Trophoblast cell (in vitro differentiated cells and primary cell): ENCODE data around the gene GARNL3. TPM values are rescaled to one million over a fixed set of nuclear protein-coding genes. Genes with fewer than 3 reads are reported as not detected.

Experiments
- DNase-seq, 2 donors: peaks; one replicate each; pipeline ENCODE4 v3.0.0-alpha.2; 2016
- H2AFZ ChIP-seq: 2 replicates; pipeline ENCODE4 v1.6.1; 2013; ENCODE audit warnings: low read length, moderate library complexity, mild to moderate bottlenecking; ENCODE audit not compliant: insufficient read depth, poor library complexity
- H2AK5ac ChIP-seq: 2 replicates; pipeline ENCODE4 v1.6.1; 2013; ENCODE audit warnings: mild to moderate bottlenecking, low read length
- H2BK120ac ChIP-seq: 2 replicates; pipeline ENCODE4 v1.6.1; 2013; ENCODE audit warnings: low read length, mild to moderate bottlenecking, moderate library complexity; ENCODE audit not compliant: insufficient read depth, poor library complexity
- H2BK12ac ChIP-seq: 2 replicates; pipeline ENCODE4 v1.6.1; 2013; ENCODE audit warnings: mild to moderate bottlenecking, low read length, moderate library complexity
- H2BK5ac ChIP-seq: 2 replicates; pipeline ENCODE4 v1.6.1; 2013; ENCODE audit warnings: low read length, low read depth, moderate library complexity, mild to moderate bottlenecking; ENCODE audit not compliant: poor library complexity
- H3K14ac ChIP-seq: 2 replicates; pipeline ENCODE4 v1.6.1; 2013; ENCODE audit warnings: mild to moderate bottlenecking, low read length
- H3K18ac ChIP-seq: 2 replicates; pipeline ENCODE4 v1.6.1; 2013; ENCODE audit warnings: mild to moderate bottlenecking, low read length
- H3K23ac ChIP-seq: 2 replicates; pipeline ENCODE4 v1.6.1; 2013; ENCODE audit warnings: low read length
- H3K27ac ChIP-seq: 2 replicates; pipeline ENCODE4 v1.5.1; 2013; ENCODE audit warnings: low read depth, mild to moderate bottlenecking, inconsistent platforms, low read length, moderate library complexity
- H3K27me3 ChIP-seq: 2 replicates; pipeline ENCODE4 v1.6.1; 2013; ENCODE audit warnings: inconsistent platforms, mild to moderate bottlenecking, low read length, moderate library complexity; ENCODE audit not compliant: insufficient read depth
- H3K36me3 ChIP-seq, 2 experiments: 1 replicate in 1 of 2; 2 replicates in 1 of 2; pipeline ENCODE4 v1.6.1; 2013; ENCODE audit warnings: low read length in 2 of 2, mild to moderate bottlenecking in 2 of 2, moderate library complexity in 1 of 2; ENCODE audit not compliant: insufficient read depth in 2 of 2, control insufficient read depth in 1 of 2
- H3K4ac ChIP-seq: 2 replicates; pipeline ENCODE4 v1.6.1; 2013; ENCODE audit warnings: low read depth, mild to moderate bottlenecking, low read length, moderate library complexity
- H3K4me1 ChIP-seq, 2 experiments: 1 replicate in 1 of 2; 2 replicates in 1 of 2; pipeline ENCODE4 v1.6.1; 2013; ENCODE audit warnings: low read length in 2 of 2, mild to moderate bottlenecking in 2 of 2, moderate library complexity in 1 of 2; ENCODE audit not compliant: insufficient read depth in 2 of 2, control insufficient read depth in 1 of 2
- H3K4me2 ChIP-seq: 2 replicates; pipeline ENCODE4 v1.6.1; 2013; ENCODE audit warnings: inconsistent platforms, mild to moderate bottlenecking, low read length, moderate library complexity
- H3K4me3 ChIP-seq: 2 replicates; pipeline ENCODE4 v1.5.1; 2013; ENCODE audit warnings: mild to moderate bottlenecking, low read depth, low read length, inconsistent platforms
- H3K79me1 ChIP-seq: one replicate; pipeline ENCODE4 v1.6.1; 2013; ENCODE audit warnings: low read length
- H3K79me2 ChIP-seq: 2 replicates; pipeline ENCODE4 v1.6.1; 2013; ENCODE audit warnings: low read length, mild to moderate bottlenecking; ENCODE audit not compliant: control insufficient read depth, insufficient read depth, poor library complexity
- H3K9ac ChIP-seq: 2 replicates; pipeline ENCODE4 v1.6.1; 2013; ENCODE audit warnings: mild to moderate bottlenecking, low read length
- H3K9me3 ChIP-seq: 2 replicates; pipeline ENCODE4 v1.6.1; 2013; ENCODE audit warnings: low read depth, mild to moderate bottlenecking, control low read depth, inconsistent platforms, low read length; ENCODE audit not compliant: insufficient read depth
- H4K12ac ChIP-seq: 2 replicates; pipeline ENCODE4 v1.6.1; 2013; ENCODE audit warnings: low read depth, mild to moderate bottlenecking, low read length, moderate library complexity
- H4K8ac ChIP-seq: 2 replicates; pipeline ENCODE4 v1.6.1; 2013; ENCODE audit warnings: low read depth, mild to moderate bottlenecking, low read length, moderate library complexity
- H4K91ac ChIP-seq: one replicate; pipeline ENCODE4 v1.6.1; 2013; ENCODE audit warnings: low read depth, mild to moderate bottlenecking, low read length, moderate library complexity
- whole genome bisulfite sequencing: extraction: QIAGEN DNeasy Blood & Tissue Kit; methylation state at CpG from one replicate; pipeline ENCODE4 v1.1.7; 2013; ENCODE audit warnings: missing lambda C conversion rate; ENCODE audit not compliant: insufficient read length, insufficient coverage; ENCODE audit errors: extremely low coverage; 5-methylcytosine and 5-hydroxymethylcytosine counted together
- polyA plus RNA-seq: library from polyadenylated mRNA; stranded (reverse); fragments of 200-250 nt; gene quantifications from 2 replicates; pipeline ENCODE4 v1.2.3, GENCODE V29; 2013

Gene GARNL3, protein sequence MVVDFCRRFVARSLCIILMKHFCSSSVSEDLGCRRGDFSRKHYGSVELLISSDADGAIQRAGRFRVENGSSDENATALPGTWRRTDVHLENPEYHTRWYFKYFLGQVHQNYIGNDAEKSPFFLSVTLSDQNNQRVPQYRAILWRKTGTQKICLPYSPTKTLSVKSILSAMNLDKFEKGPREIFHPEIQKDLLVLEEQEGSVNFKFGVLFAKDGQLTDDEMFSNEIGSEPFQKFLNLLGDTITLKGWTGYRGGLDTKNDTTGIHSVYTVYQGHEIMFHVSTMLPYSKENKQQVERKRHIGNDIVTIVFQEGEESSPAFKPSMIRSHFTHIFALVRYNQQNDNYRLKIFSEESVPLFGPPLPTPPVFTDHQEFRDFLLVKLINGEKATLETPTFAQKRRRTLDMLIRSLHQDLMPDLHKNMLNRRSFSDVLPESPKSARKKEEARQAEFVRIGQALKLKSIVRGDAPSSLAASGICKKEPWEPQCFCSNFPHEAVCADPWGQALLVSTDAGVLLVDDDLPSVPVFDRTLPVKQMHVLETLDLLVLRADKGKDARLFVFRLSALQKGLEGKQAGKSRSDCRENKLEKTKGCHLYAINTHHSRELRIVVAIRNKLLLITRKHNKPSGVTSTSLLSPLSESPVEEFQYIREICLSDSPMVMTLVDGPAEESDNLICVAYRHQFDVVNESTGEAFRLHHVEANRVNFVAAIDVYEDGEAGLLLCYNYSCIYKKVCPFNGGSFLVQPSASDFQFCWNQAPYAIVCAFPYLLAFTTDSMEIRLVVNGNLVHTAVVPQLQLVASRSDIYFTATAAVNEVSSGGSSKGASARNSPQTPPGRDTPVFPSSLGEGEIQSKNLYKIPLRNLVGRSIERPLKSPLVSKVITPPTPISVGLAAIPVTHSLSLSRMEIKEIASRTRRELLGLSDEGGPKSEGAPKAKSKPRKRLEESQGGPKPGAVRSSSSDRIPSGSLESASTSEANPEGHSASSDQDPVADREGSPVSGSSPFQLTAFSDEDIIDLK
- 2.8 and 3.1 TPM in 2 replicates for polyA plus RNA-seq

GRCh38 chr9:127264462-127265219 lies at the start of gene GARNL3:
Gene GARNL3, plus strand, starts transcription at chr9:127264774. Its CDS starts 104 bp downstream, at chr9:127264878.
- Histone ChIP-seq H3K23ac (no peak within 1 kb of the TSS), H4K91ac (no peak within 1 kb of the TSS), H4K12ac (no peak within 1 kb of the TSS), H2AFZ (no peak within 1 kb of the TSS), H3K9me3 (no peaks in the 10 kb centered on the region), H3K14ac (no peak within 1 kb of the TSS), H2BK12ac (no peak within 1 kb of the TSS), H3K79me2 (no peaks in the 10 kb centered on the region), H2BK120ac (no peak within 1 kb of the TSS), H2AK5ac (no peak within 1 kb of the TSS), H3K27me3 (no peaks in the 10 kb centered on the region), H3K4me1 (peaks cover 0 to 5% of the 10 kb centered on the region in 2 experiments), H3K27ac (no peak within 1 kb of the TSS), H3K36me3 (no peaks in the 10 kb centered on the region), H3K18ac (no peak within 1 kb of the TSS), H3K9ac (no peak within 1 kb of the TSS), H2BK5ac (no peak within 1 kb of the TSS), H3K4me3 (no peak within 1 kb of the TSS), H4K8ac (no peak within 1 kb of the TSS), H3K4me2 (no peak within 1 kb of the TSS), H3K4ac (no peak within 1 kb of the TSS), H3K79me1 (no peaks in the 10 kb centered on the region)
- DNase-seq: peak in 1 of 2 donors; percentile 2
- no CpG with 5 or more reads among the region's 8 CpGs for WGBS

DNA sequence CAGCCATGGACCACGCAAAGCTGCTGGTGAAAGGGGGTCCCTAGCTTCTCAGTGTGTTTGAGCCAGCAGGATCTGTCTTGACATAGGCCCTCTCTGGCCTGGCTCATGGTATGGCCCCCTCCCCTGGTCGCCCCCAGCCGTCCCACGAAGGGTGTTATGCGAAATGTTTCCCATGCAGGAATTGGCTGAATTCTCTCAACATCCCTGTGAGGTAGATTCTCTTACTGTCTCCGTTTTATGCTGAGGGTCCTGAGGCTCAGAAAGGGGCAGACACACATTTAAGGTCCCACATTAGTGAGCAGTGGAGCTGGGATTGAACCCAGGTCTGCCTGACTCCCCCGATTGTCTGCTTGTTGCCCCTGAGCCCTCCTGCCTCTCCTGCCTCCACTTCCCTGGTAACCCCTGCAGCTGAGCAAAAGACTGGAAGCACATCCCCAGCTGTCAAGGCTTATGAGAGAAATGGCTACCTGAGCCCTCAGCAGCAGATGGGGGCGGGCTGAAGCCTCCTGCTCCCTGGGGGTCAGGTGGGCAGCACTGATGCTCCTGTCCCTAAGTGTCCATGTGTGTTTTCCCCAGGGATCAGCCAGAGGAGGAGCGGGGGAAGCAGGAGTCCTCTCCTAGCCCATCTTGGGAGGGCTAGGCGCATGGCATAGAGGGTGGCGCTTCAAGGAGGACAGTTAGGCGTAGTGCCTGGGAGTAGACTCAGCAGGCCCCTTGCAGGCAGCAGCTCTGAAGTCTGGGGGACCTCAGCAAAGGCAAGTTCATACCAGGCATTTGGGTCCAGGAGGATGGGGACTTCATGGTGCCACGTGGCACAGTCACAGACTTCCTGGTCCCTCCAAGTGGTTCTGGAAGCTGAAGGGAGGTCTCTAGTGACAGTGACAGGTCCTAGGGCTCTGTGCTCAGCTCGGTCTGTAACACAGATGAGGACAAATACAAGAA lies 49.0 kb upstream of the GARNL3 start:
- no peak overlapping the region for H2BK5ac ChIP-seq
- H3K14ac ChIP-seq: no peak overlapping the region
- peak overlapping the region; percentile 20 for H2BK12ac ChIP-seq
- no peak overlapping the region for H3K4me2 ChIP-seq
- H4K12ac ChIP-seq: no peak overlapping the region
- no peak overlapping the region for H3K9ac ChIP-seq
- WGBS: no CpG with 5 or more reads among the region's 14 CpGs
- no peaks in the 10 kb centered on the region for H3K79me2 ChIP-seq
- H3K4ac ChIP-seq: no peak overlapping the region
- peaks cover 0 to 1% of the 10 kb centered on the region in 2 experiments for H3K4me1 ChIP-seq
- DNase-seq: no peak
- H3K4me3 ChIP-seq: no peak overlapping the region
- no peak overlapping the region for H2BK120ac ChIP-seq
- no peak overlapping the region for H2AK5ac ChIP-seq
- H3K23ac ChIP-seq: no peak overlapping the region
- H3K9me3 ChIP-seq: peaks cover 2% of the 10 kb centered on the region
- H3K27me3 ChIP-seq: no peaks in the 10 kb centered on the region
- no peak overlapping the region for H3K27ac ChIP-seq
- H3K79me1 ChIP-seq: no peaks in the 10 kb centered on the region
- no peak overlapping the region for H3K18ac ChIP-seq
- no peak overlapping the region for H4K91ac ChIP-seq
- H4K8ac ChIP-seq: no peak overlapping the region
- H2AFZ ChIP-seq: no peak overlapping the region
- H3K36me3 ChIP-seq: no peaks in the 10 kb centered on the region

- no CpG with 5 or more reads among the region's 7 CpGs for WGBS
- H3K36me3 ChIP-seq: no peaks in the 10 kb centered on the region
Measured at GRCh38 chr9:127216210-127216887, 48.2 kb upstream of the GARNL3 start.

More at GRCh38 chr9:127216210-127216887, 48.2 kb upstream of the GARNL3 start:
- Histone ChIP-seq H2BK12ac (no peak overlapping the region), H3K27ac (no peak overlapping the region), H3K14ac (no peak overlapping the region), H2BK120ac (no peak overlapping the region), H4K91ac (no peak overlapping the region), H3K4me2 (no peak overlapping the region), H3K79me1 (no peaks in the 10 kb centered on the region), H3K79me2 (no peaks in the 10 kb centered on the region), H3K27me3 (no peaks in the 10 kb centered on the region), H3K9ac (no peak overlapping the region), H3K4me3 (no peak overlapping the region), H4K12ac (no peak overlapping the region), H4K8ac (no peak overlapping the region), H2BK5ac (no peak overlapping the region), H3K23ac (no peak overlapping the region), H3K4me1 (no peaks in the 10 kb centered on the region), H2AK5ac (no peak overlapping the region), H3K4ac (no peak overlapping the region), H3K18ac (no peak overlapping the region), H3K9me3 (peaks cover 2% of the 10 kb centered on the region), H2AFZ (no peak overlapping the region)
- no peak for DNase-seq
